ENCODE measurements around the gene ATP8A2. TPM values are rescaled to one million over a fixed set of nuclear protein-coding genes. Genes with fewer than 3 reads are reported as not detected.
"Not testable (repeated sequence)": the region's sequence is repeated elsewhere in the genome, so short reads cannot be mapped to it uniquely, and the experiment has no call there.

ATP8A2 gene
- polyA plus RNA-seq, 3 donors, result not detected

DNA sequence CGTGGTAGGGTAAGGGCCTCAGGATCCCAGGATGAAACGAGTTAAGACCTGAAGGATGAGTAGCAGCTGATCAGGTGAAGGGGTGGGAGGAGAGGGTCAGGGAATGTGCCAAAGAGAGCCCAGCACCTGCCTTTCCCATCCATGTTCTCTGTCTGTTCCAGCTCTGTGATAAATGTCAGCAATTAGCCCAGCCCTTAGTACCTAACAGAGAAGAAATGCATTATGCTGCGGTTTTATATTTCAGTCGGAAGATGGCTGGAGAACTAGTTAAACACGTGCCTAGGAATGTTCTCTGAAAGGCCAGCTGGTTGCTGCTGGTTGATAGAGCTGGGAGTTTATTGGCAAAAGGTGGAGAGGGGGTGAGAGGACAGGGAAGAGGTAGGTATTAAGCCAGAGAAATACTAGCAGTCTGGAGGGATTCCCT, 411.8 kb downstream of the ATP8A2 start:
- Mint-ChIP-seq H3K36me3 (no peaks in the 10 kb centered on the region), H3K9me3 (peaks cover 0 to 4% (median 3%) of the 10 kb centered on the region in 7 donors), H3K4me3 (no peak overlapping the region), H3K27ac (no peak overlapping the region), H3K27me3 (ENCODE audit: low read depth in 3 of 3) (peaks cover 0 to 4% (median 3%) of the 10 kb centered on the region in 3 donors), H3K4me1 (peaks cover under 1% of the 10 kb centered on the region)
- Histone ChIP-seq H3K9ac (ENCODE audit: insufficient read depth, low read length, poor library complexity, severe bottlenecking) (no peak overlapping the region), H3K27ac (ENCODE audit: low read depth in 1 of 2, low read length in 2 of 2) (no peak overlapping the region), H3K27me3 (ENCODE audit: control insufficient read depth in 2 of 2, insufficient read depth in 2 of 2, low read length in 2 of 2) (no peaks in the 10 kb centered on the region), H3K4me1 (ENCODE audit: control insufficient read depth in 1 of 2, insufficient read depth in 2 of 2, low read length in 2 of 2) (no peaks in the 10 kb centered on the region), H4K20me1 (ENCODE audit: insufficient read depth, low read length) (no peaks in the 10 kb centered on the region), H3K9me3 (replicated peaks in 1 of 2; ENCODE audit: control insufficient read depth in 1 of 2, insufficient read depth in 1 of 2, low read length in 2 of 2) (peaks cover 0 to 5% of the 10 kb centered on the region in 2 donors), H3K4me3 (replicated peaks in 1 of 3; ENCODE audit: low read depth in 2 of 3, low read length in 3 of 3) (no peak overlapping the region), H3K4me2 (replicated peaks; ENCODE audit: extremely low read depth, low read length, poor library complexity, severe bottlenecking) (no peak overlapping the region), H2AFZ (ENCODE audit: insufficient read depth, low read depth, low read length, poor library complexity, severe bottlenecking) (no peak overlapping the region), H3K79me2 (ENCODE audit: insufficient read depth, low read length) (no peaks in the 10 kb centered on the region), H3K36me3 (replicated peaks in 1 of 2; ENCODE audit: control insufficient read depth in 1 of 2, insufficient read depth in 2 of 2, low read length in 2 of 2) (no peaks in the 10 kb centered on the region)
- 85% methylated on average over 2 of the region's 5 CpGs for WGBS (ENCODE audit: insufficient coverage)
- TF ChIP-seq, protein P1, sequence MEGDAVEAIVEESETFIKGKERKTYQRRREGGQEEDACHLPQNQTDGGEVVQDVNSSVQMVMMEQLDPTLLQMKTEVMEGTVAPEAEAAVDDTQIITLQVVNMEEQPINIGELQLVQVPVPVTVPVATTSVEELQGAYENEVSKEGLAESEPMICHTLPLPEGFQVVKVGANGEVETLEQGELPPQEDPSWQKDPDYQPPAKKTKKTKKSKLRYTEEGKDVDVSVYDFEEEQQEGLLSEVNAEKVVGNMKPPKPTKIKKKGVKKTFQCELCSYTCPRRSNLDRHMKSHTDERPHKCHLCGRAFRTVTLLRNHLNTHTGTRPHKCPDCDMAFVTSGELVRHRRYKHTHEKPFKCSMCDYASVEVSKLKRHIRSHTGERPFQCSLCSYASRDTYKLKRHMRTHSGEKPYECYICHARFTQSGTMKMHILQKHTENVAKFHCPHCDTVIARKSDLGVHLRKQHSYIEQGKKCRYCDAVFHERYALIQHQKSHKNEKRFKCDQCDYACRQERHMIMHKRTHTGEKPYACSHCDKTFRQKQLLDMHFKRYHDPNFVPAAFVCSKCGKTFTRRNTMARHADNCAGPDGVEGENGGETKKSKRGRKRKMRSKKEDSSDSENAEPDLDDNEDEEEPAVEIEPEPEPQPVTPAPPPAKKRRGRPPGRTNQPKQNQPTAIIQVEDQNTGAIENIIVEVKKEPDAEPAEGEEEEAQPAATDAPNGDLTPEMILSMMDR (IDR thresholded peaks at IDR 0.05), result no peak
- no peak for DNase-seq
- intact Hi-C loops (cut with micrococcal nuclease), result no loop called here

DNA sequence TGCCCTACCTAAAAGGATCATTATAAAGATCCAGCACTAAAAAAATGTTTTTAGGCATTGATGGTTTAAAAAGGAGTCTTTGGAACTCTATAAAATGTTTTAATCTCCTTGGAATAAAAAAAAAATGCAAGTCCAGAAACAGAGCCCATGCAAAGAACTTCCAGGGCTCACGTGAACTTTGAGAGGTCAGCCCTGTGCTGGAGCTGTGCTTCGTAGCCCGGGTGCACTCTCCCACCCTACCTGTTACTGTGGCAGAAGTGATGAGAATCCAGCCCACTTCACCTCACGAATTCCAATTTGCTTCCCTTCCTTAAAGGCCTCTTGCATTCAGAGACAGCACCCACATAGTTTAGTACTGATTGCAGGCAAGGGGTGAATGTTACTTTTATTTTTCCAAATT, 412.3 kb downstream of the ATP8A2 start:
- H3K36me3 ChIP-seq (replicated peaks in 1 of 2; ENCODE audit: control insufficient read depth in 1 of 2, insufficient read depth in 2 of 2, low read length in 2 of 2), result no peaks in the 10 kb centered on the region
- no peaks in the 10 kb centered on the region for H3K27me3 ChIP-seq (ENCODE audit: control insufficient read depth in 2 of 2, insufficient read depth in 2 of 2, low read length in 2 of 2)
- no peaks in the 10 kb centered on the region for H3K79me2 ChIP-seq (ENCODE audit: insufficient read depth, low read length)
- H3K9ac ChIP-seq (ENCODE audit: insufficient read depth, low read length, poor library complexity, severe bottlenecking), result no peak overlapping the region
- intact Hi-C loops (cut with micrococcal nuclease), result no loop called here
- H3K9me3 ChIP-seq (replicated peaks in 1 of 2; ENCODE audit: control insufficient read depth in 1 of 2, insufficient read depth in 1 of 2, low read length in 2 of 2), result peaks cover 0 to 5% of the 10 kb centered on the region in 2 donors
- TF ChIP-seq, protein P1 (IDR thresholded peaks at IDR 0.05), result no peak
- no peaks in the 10 kb centered on the region for H3K4me1 ChIP-seq (ENCODE audit: control insufficient read depth in 1 of 2, insufficient read depth in 2 of 2, low read length in 2 of 2)
- Mint-ChIP-seq H3K4me3 (no peak overlapping the region), H3K36me3 (no peaks in the 10 kb centered on the region), H3K4me1 (no peaks in the 10 kb centered on the region), H3K27ac (no peak overlapping the region), H3K9me3 (peaks cover 0 to 4% (median 3%) of the 10 kb centered on the region in 7 donors), H3K27me3 (ENCODE audit: low read depth in 3 of 3) (peaks cover 0 to 4% (median 3%) of the 10 kb centered on the region in 3 donors)
- WGBS (ENCODE audit: insufficient coverage), result no CpG with 5 or more reads among the region's 4 CpGs
- no peak overlapping the region for H3K27ac ChIP-seq (ENCODE audit: low read depth in 1 of 2, low read length in 2 of 2)
- no peak overlapping the region for H2AFZ ChIP-seq (ENCODE audit: insufficient read depth, low read depth, low read length, poor library complexity, severe bottlenecking)
- no peaks in the 10 kb centered on the region for H4K20me1 ChIP-seq (ENCODE audit: insufficient read depth, low read length)
- no peak overlapping the region for H3K4me2 ChIP-seq (replicated peaks; ENCODE audit: extremely low read depth, low read length, poor library complexity, severe bottlenecking)
- no peak for DNase-seq
- H3K4me3 ChIP-seq (replicated peaks in 1 of 3; ENCODE audit: low read depth in 2 of 3, low read length in 3 of 3), result no peak overlapping the region

DNA sequence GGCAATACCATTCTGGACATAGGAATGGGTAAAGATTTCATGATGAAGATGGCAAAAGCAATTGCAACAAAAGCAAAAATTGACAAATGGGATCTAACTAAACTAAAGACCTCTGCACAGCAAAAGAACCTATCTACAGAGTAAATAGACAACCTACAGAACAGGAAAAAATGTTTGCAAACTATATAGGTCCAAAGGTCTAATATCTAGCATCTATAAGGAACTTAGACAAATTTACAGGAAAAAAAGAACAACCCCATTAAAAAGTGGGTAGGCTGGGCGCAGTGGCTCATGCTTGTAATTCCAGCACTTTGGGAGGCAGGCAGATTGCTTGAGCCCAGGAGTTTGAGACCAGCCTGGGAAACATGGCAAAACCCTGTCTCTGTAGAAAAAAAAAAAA, 418.4 kb downstream of the ATP8A2 start:
- H3K4me3 Mint-ChIP-seq; intact Hi-C loops (cut with micrococcal nuclease); H3K79me2 ChIP-seq (ENCODE audit: insufficient read depth, low read length); H3K9ac ChIP-seq (ENCODE audit: insufficient read depth, low read length, poor library complexity, severe bottlenecking); H2AFZ ChIP-seq (ENCODE audit: insufficient read depth, low read depth, low read length, poor library complexity, severe bottlenecking); H4K20me1 ChIP-seq (ENCODE audit: insufficient read depth, low read length); H3K36me3 Mint-ChIP-seq; H3K36me3 ChIP-seq (replicated peaks in 1 of 2; ENCODE audit: control insufficient read depth in 1 of 2, insufficient read depth in 2 of 2, low read length in 2 of 2); DNase-seq; H3K27ac Mint-ChIP-seq; H3K4me1 ChIP-seq (ENCODE audit: control insufficient read depth in 1 of 2, insufficient read depth in 2 of 2, low read length in 2 of 2); H3K4me3 ChIP-seq (replicated peaks in 1 of 3; ENCODE audit: low read depth in 2 of 3, low read length in 3 of 3); H3K27me3 ChIP-seq (ENCODE audit: control insufficient read depth in 2 of 2, insufficient read depth in 2 of 2, low read length in 2 of 2); H3K27me3 Mint-ChIP-seq (ENCODE audit: low read depth in 3 of 3); H3K4me2 ChIP-seq (replicated peaks; ENCODE audit: extremely low read depth, low read length, poor library complexity, severe bottlenecking); H3K27ac ChIP-seq (ENCODE audit: low read depth in 1 of 2, low read length in 2 of 2); H3K4me1 Mint-ChIP-seq; H3K9me3 Mint-ChIP-seq; H3K9me3 ChIP-seq (replicated peaks in 1 of 2; ENCODE audit: control insufficient read depth in 1 of 2, insufficient read depth in 1 of 2, low read length in 2 of 2): not testable (repeated sequence)
- no CpG with 5 or more reads among the region's 1 CpG for WGBS (ENCODE audit: insufficient coverage)

Measured in CD14-positive monocyte (primary cell).